Lung (tissue), 16 donors: ENCODE measurements around the gene CLDN8. TPM values are rescaled to one million over a fixed set of nuclear protein-coding genes. Genes with fewer than 3 reads are reported as not detected.
A peak's percentile ranks its signal among the peaks of the same experiment; 100 is the strongest.

Source experiments
- ATAC-seq: fragments of 200-7000 bp; cut with Tn5 transposase; one replicate; pipeline ENCODE4 v1.9.1; 2020; ENCODE audit warnings: moderate number of reproducible peaks; ENCODE audit not compliant: insufficient read depth, low FRiP score
- DNase-seq, 3 donors: peaks; one replicate each; pipeline ENCODE4 v3.0.0-alpha.2; 2013 to 2017
- H3K27ac ChIP-seq, 2 donors: one replicate each; pipeline ENCODE4 v1.5.1; 2013; ENCODE audit warnings: mild to moderate bottlenecking in 2 of 2, moderate library complexity in 2 of 2, control low read depth in 1 of 2, inconsistent platforms in 1 of 2, low read depth in 1 of 2, low read length in 1 of 2
- H3K27me3 ChIP-seq, 3 donors: one replicate each; pipeline ENCODE4 v1.5.1; 2013; ENCODE audit warnings: low read length in 2 of 3; ENCODE audit not compliant: control insufficient read depth in 3 of 3, insufficient read depth in 3 of 3
- H3K36me3 ChIP-seq, 4 donors: one replicate each; pipeline ENCODE4 v1.5.1; 2013; ENCODE audit warnings: low read length in 4 of 4, mild to moderate bottlenecking in 1 of 4, moderate library complexity in 1 of 4; ENCODE audit not compliant: control insufficient read depth in 4 of 4, insufficient read depth in 4 of 4
- H3K4me1 ChIP-seq, 5 donors: one replicate each; pipeline ENCODE4 v1.5.1; 2013; ENCODE audit warnings: low read length in 5 of 5, mild to moderate bottlenecking in 2 of 5, moderate library complexity in 1 of 5; ENCODE audit not compliant: control insufficient read depth in 5 of 5, insufficient read depth in 5 of 5
- H3K4me3 ChIP-seq: one replicate; pipeline ENCODE4 v1.5.1; 2013; ENCODE audit warnings: mild to moderate bottlenecking, control low read depth, moderate library complexity
- H3K9ac ChIP-seq, 2 donors: one replicate each; pipeline ENCODE4 v1.5.1; 2013; ENCODE audit warnings: low read length in 2 of 2, control low read depth in 1 of 2; ENCODE audit not compliant: insufficient read depth in 1 of 2
- H3K9me3 ChIP-seq, 4 donors: one replicate each; pipeline ENCODE4 v1.5.1; 2013; ENCODE audit warnings: low read length in 3 of 4, mild to moderate bottlenecking in 1 of 4, moderate library complexity in 1 of 4; ENCODE audit not compliant: control insufficient read depth in 4 of 4, insufficient read depth in 3 of 4
- WGBS, 2 donors: extraction: QIAGEN DNeasy Blood & Tissue Kit; methylation state at CpG; one replicate each; pipeline ENCODE4 v1.1.7; 2013; 5-methylcytosine and 5-hydroxymethylcytosine counted together
- long read RNA-seq, 5 donors: transcript quantifications; one replicate each; lab custom pipeline, GENCODE V29; 2026
- polyA plus RNA-seq, 2 donors: library from polyadenylated mRNA; stranded (reverse); fragments of 200-250 nt; gene quantifications; one replicate each; pipeline ENCODE4 v1.2.1, GENCODE V29; 2013
- total RNA-seq, 2 donors: library from RNA; depleted of rRNA in 1 of 2; stranded (reverse); fragments of >200 nt in 1 of 2; gene quantifications; one replicate each; pipeline ENCODE4 v1.2.1, GENCODE V29; 2014 to 2021
- TF ChIP-seq, protein P1 (sequence below): IDR thresholded peaks from 2 replicates; pipeline ENCODE4 v1.5.1; 2012; ENCODE audit warnings: mild to moderate bottlenecking; ENCODE audit errors: control extremely low read depth, extremely low read depth
- donor health status: control.
- donor health status: control.
- donor health status: Bipolar disorder and iron deficiency.
- donor health status: healthy.
- donor health status: DM: yes; HTN: yes; CAD: no.

Gene CLDN8
- 1 to 10 TPM; 2.3 to 3.1 TPM for total RNA-seq
- 1 to 10 TPM; 1.1 to 1.3 TPM for polyA plus RNA-seq
- long read RNA-seq, donor 1 = 0 reads
- long read RNA-seq, donor 2 = 0 reads
- long read RNA-seq, donor 3, partial matches to known transcripts = 0 of 3 reads
- long read RNA-seq, donor 3, other reads (novel, unspliced or antisense) = 0 of 3 reads
- long read RNA-seq, donor 4 = 0 reads
- long read RNA-seq, donor 5 = 0 reads

DNA sequence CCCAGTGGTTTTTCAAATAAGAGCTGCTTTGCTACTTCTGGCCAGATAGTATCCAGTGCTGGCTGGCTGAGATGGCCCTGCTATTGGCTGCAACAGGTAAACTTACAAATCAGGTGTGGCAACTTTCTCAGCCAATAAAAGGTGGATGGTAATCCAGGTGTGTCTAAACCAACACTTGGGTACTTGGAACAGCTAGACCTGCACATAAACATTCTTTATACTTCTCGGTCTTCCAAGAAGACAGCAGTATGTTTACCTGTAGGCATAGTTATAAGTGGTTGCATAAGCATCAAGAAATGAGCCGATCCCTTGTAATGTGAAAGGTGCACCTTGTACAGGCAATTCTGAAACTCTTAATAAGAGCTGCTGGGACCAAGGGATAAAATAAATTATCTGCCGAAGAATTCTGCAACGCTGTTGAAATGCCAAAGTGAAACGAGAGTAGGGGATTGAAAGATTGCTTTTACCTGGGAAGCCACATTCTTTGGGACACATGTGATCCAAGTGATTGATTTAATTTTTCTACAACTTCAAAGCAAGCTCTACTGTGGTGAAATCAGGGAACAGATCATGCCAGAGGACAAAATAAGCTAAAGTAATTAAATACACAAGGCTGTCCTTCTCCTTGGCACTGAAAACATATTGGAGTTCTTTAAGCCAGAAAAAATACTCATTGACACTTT is at the start of gene CLDN8:
CLDN8 (minus strand) TSS at position 57 of the 683 bp plus-strand sequence. CDS start 172 bp downstream, outside the sequence.
- WGBS, 2 donors = 55 to 69% methylated on average over 5 of the region's 5 CpGs
- Histone ChIP-seq H3K4me1 (no peaks in the 10 kb centered on the region), H3K9me3 (no peaks in the 10 kb centered on the region), H3K9ac (no peak within 1 kb of the TSS), H3K27me3 (no peaks in the 10 kb centered on the region), H3K36me3 (no peaks in the 10 kb centered on the region), H3K4me3 (no peak within 1 kb of the TSS), H3K27ac (no peak within 1 kb of the TSS)
- peak in 1 of 3 donors; percentile 9 for DNase-seq
- ATAC-seq = no peak
- TF ChIP-seq, protein P1, sequence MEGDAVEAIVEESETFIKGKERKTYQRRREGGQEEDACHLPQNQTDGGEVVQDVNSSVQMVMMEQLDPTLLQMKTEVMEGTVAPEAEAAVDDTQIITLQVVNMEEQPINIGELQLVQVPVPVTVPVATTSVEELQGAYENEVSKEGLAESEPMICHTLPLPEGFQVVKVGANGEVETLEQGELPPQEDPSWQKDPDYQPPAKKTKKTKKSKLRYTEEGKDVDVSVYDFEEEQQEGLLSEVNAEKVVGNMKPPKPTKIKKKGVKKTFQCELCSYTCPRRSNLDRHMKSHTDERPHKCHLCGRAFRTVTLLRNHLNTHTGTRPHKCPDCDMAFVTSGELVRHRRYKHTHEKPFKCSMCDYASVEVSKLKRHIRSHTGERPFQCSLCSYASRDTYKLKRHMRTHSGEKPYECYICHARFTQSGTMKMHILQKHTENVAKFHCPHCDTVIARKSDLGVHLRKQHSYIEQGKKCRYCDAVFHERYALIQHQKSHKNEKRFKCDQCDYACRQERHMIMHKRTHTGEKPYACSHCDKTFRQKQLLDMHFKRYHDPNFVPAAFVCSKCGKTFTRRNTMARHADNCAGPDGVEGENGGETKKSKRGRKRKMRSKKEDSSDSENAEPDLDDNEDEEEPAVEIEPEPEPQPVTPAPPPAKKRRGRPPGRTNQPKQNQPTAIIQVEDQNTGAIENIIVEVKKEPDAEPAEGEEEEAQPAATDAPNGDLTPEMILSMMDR = no peak

DNA sequence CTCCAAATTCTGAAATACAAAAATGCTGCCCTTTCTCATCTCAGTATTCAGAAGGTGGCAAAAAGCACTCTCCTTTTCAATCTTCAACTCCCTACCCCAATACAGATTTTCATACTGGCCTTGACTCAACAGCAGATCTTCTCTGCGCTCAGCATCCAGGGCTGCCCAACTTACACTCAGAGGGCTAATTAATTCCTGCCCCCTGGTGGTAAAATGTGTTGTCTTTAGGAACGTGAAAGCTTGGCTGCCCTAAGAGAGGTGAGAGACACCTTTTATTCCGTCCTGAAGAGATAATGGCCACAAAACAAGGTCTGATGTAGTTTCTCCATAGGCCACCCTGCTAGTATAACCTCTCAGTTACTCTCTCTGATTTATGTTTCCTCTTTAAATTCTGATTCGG is 41.9 kb upstream of the CLDN8 start:
- peak in 1 of 3 donors; percentile 16 for DNase-seq
- no peak overlapping the region for H3K4me3 ChIP-seq
- H3K27ac ChIP-seq = no peak overlapping the region
- H3K27me3 ChIP-seq = no peaks in the 10 kb centered on the region
- ATAC-seq = no peak
- TF ChIP-seq, protein P1 = no peak
- H3K36me3 ChIP-seq = no peaks in the 10 kb centered on the region
- no peaks in the 10 kb centered on the region for H3K9me3 ChIP-seq
- H3K4me1 ChIP-seq = no peaks in the 10 kb centered on the region
- 71 to 73% methylated on average over 4 of the region's 4 CpGs for WGBS, 2 donors
- no peak overlapping the region for H3K9ac ChIP-seq

DNA sequence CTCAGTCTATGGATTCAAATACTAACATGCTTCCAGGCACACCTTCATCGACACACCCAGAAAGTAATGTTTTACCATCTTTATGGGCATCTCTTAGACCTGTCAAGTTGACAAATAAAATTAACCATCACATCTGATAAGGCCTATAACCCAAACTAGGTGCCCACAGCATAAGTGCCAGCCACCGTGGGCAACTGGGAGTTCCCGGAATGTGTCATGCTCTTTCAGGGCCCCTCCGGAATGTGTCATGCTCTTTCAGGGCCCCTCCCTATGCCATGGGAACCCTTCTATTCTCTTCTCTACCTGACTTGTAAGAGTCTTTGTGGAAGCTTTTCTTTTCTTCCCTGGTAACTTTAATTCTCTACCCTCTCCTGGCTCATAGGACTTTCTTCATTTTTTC is 40.2 kb upstream of the CLDN8 start:
- Histone ChIP-seq H3K4me1 (no peaks in the 10 kb centered on the region), H3K4me3 (no peak overlapping the region), H3K36me3 (no peaks in the 10 kb centered on the region), H3K9ac (no peak overlapping the region), H3K27ac (no peak overlapping the region), H3K27me3 (no peaks in the 10 kb centered on the region), H3K9me3 (no peaks in the 10 kb centered on the region)
- DNase-seq (no peak), ATAC-seq (no peak)
- TF ChIP-seq, protein P1 = no peak
- 88 to 90% methylated on average over 4 of the region's 4 CpGs for WGBS, 2 donors
